Measurements from ENCODE around the gene WDR18.

DNA sequence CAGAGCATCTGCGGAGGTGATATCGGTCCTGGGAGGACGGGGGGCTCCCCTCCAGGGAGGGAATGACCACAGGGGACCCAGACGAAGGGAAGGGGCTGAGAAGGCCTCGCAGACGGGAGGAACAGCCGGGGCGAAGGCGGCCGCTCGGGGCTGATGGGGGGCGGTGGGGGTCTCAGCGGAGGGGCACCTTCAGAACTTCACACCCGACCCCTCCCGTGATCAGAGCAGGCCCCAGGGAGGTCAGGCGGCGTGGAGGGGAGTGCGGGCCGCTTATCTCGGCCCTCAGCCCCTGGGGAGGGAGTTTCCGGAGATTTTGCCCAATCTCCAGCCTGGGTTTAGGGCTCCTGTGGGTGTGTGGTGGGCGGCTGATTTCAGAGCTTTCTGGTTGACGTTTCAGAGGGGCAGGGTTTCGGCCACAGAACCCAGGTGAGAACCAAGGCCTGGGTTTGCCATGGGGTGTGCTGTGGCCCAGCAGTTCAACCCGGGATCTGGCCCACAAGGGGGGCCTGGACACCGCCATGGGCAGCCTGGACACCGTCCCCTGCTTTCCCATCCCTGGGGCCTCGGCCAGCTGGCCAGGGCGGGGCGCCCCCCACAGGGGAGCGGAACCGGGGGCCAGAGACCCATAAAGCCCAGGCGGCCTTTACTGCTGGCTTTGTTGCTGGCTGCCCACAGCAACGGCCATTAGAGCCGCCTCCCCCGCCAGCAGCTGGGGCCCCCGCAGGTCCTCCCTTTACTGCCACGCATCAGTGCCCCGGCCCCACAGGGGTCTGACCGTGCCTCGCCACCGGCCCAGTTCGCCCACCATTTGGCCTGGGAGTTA, 29.3 kb upstream of the WDR18 start:
- TF ChIP-seq, protein P1, sequence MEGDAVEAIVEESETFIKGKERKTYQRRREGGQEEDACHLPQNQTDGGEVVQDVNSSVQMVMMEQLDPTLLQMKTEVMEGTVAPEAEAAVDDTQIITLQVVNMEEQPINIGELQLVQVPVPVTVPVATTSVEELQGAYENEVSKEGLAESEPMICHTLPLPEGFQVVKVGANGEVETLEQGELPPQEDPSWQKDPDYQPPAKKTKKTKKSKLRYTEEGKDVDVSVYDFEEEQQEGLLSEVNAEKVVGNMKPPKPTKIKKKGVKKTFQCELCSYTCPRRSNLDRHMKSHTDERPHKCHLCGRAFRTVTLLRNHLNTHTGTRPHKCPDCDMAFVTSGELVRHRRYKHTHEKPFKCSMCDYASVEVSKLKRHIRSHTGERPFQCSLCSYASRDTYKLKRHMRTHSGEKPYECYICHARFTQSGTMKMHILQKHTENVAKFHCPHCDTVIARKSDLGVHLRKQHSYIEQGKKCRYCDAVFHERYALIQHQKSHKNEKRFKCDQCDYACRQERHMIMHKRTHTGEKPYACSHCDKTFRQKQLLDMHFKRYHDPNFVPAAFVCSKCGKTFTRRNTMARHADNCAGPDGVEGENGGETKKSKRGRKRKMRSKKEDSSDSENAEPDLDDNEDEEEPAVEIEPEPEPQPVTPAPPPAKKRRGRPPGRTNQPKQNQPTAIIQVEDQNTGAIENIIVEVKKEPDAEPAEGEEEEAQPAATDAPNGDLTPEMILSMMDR (conservative IDR thresholded peaks at IDR 0.05; ENCODE audit: low read depth in 2 of 2): 0 out of 4 replicates have a peak, but pooled peaks of 1 of the 2 experiments have one; percentile 12
- TF ChIP-seq EZH2phosphoT487 (IDR thresholded peaks at IDR 0.05; ENCODE audit: unreplicated experiment) (no peak), EZH2 (IDR thresholded peaks at IDR 0.05; ENCODE audit: low read depth, unreplicated experiment) (no peak), POLR2AphosphoS5 (IDR thresholded peaks at IDR 0.05; ENCODE audit: low read depth) (no peak), CREB1 (CRISPR knock-in tag; IDR thresholded peaks at IDR 0.05; ENCODE audit: low read depth) (no peak)
- TF ChIP-seq, protein P2, sequence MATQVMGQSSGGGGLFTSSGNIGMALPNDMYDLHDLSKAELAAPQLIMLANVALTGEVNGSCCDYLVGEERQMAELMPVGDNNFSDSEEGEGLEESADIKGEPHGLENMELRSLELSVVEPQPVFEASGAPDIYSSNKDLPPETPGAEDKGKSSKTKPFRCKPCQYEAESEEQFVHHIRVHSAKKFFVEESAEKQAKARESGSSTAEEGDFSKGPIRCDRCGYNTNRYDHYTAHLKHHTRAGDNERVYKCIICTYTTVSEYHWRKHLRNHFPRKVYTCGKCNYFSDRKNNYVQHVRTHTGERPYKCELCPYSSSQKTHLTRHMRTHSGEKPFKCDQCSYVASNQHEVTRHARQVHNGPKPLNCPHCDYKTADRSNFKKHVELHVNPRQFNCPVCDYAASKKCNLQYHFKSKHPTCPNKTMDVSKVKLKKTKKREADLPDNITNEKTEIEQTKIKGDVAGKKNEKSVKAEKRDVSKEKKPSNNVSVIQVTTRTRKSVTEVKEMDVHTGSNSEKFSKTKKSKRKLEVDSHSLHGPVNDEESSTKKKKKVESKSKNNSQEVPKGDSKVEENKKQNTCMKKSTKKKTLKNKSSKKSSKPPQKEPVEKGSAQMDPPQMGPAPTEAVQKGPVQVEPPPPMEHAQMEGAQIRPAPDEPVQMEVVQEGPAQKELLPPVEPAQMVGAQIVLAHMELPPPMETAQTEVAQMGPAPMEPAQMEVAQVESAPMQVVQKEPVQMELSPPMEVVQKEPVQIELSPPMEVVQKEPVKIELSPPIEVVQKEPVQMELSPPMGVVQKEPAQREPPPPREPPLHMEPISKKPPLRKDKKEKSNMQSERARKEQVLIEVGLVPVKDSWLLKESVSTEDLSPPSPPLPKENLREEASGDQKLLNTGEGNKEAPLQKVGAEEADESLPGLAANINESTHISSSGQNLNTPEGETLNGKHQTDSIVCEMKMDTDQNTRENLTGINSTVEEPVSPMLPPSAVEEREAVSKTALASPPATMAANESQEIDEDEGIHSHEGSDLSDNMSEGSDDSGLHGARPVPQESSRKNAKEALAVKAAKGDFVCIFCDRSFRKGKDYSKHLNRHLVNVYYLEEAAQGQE (IDR thresholded peaks at IDR 0.05; ENCODE audit: unreplicated experiment): no peak
